IMR-90 (cell line): ENCODE data around the gene FANCE. TPM values are rescaled to one million over a fixed set of nuclear protein-coding genes. Genes with fewer than 3 reads are reported as not detected.

Experiments used
- ATAC-seq: fragments of 200-7000 bp; cut with Tn5 transposase; 2 replicates; pipeline ENCODE4 v1.9.1; 2020; ENCODE audit warnings: low read depth, mild to moderate bottlenecking, moderate library complexity
- BruUV-seq: library from RNA; stranded (reverse); fragments of 400-500 nt; replicated peaks from 2 replicates; lab custom pipeline; 2021; lab: Mats Ljungman, UMichigan
- CTCF ChIA-PET: fragments of 300-600 bp; formaldehyde crosslinking; extraction: SDS; loops from one replicate; lab custom pipeline; 2021; ENCODE audit warnings: antibody characterized with exemption; lab: Yijun Ruan, JAX
- POLR2A ChIA-PET: fragments of 300-600 bp; sonication (Branson Sonifier 250); formaldehyde crosslinking; loops from one replicate; lab custom pipeline; 2022; ENCODE audit warnings: antibody characterized with exemption; ENCODE audit not compliant: unreplicated experiment; lab: Charles Lee
- DNase-seq: peaks from one replicate; pipeline ENCODE4 v3.0.0; 2013
- H2AFZ ChIP-seq: replicated peaks from 2 replicates; pipeline ENCODE3; 2013; ENCODE audit warnings: low read length, mild to moderate bottlenecking; ENCODE audit not compliant: poor library complexity
- H2AK5ac ChIP-seq: 2 replicates; pipeline ENCODE4 v1.6.1; 2013; ENCODE audit warnings: low read depth, low read length, inconsistent platforms
- H2AK9ac ChIP-seq: replicated peaks from 2 replicates; pipeline ENCODE3; 2013; ENCODE audit warnings: mild to moderate bottlenecking, low read depth, low read length, moderate library complexity; ENCODE audit not compliant: poor library complexity
- H2BK120ac ChIP-seq: 2 replicates; pipeline ENCODE4 v1.6.1; 2013; ENCODE audit warnings: low read depth, low read length, inconsistent platforms
- H2BK15ac ChIP-seq: 3 replicates; pipeline ENCODE4 v1.6.1; 2013; ENCODE audit warnings: low read depth, low read length, inconsistent platforms
- H2BK20ac ChIP-seq: 2 replicates; pipeline ENCODE4 v1.6.1; 2013; ENCODE audit warnings: low read depth, mild to moderate bottlenecking, inconsistent platforms, low read length, moderate library complexity
- H2BK5ac ChIP-seq: 2 replicates; pipeline ENCODE4 v1.6.1; 2013; ENCODE audit warnings: mild to moderate bottlenecking, low read depth, low read length, inconsistent platforms; ENCODE audit not compliant: poor library complexity, severe bottlenecking
- H3K14ac ChIP-seq: replicated peaks from 2 replicates; pipeline ENCODE4 v1.6.1; 2013; ENCODE audit warnings: low read depth, low read length, inconsistent platforms
- H3K18ac ChIP-seq: 2 replicates; pipeline ENCODE4 v1.6.1; 2013; ENCODE audit warnings: low read depth, low read length, control low read depth
- H3K23ac ChIP-seq: 2 replicates; pipeline ENCODE4 v1.6.1; 2013; ENCODE audit warnings: low read depth, low read length, inconsistent platforms
- H3K27ac ChIP-seq: 2 replicates; pipeline ENCODE4 v1.5.1; 2013; ENCODE audit warnings: mild to moderate bottlenecking, control low read depth, low read length; ENCODE audit not compliant: insufficient read depth
- H3K27me3 ChIP-seq: 2 replicates; pipeline ENCODE4 v1.6.1; 2013; ENCODE audit warnings: low read length; ENCODE audit not compliant: control insufficient read depth, insufficient read depth
- H3K36me3 ChIP-seq: 2 replicates; pipeline ENCODE4 v1.6.1; 2013; ENCODE audit warnings: low read length, mixed read lengths; ENCODE audit not compliant: control insufficient read depth, insufficient read depth
- H3K4ac ChIP-seq: 2 replicates; pipeline ENCODE4 v1.6.1; 2013; ENCODE audit warnings: low read depth, low read length, inconsistent platforms
- H3K4me1 ChIP-seq: 2 replicates; pipeline ENCODE4 v1.6.1; 2013; ENCODE audit warnings: low read length, mixed read lengths; ENCODE audit not compliant: control insufficient read depth, insufficient read depth
- H3K4me2 ChIP-seq: 2 replicates; pipeline ENCODE4 v1.6.1; 2013; ENCODE audit warnings: low read depth, mild to moderate bottlenecking, control low read depth, low read length, moderate library complexity
- H3K4me3 ChIP-seq: 2 replicates; pipeline ENCODE4 v1.5.1; 2013; ENCODE audit warnings: low read depth, mild to moderate bottlenecking, control low read depth, low read length, moderate library complexity; ENCODE audit not compliant: insufficient read depth
- H3K56ac ChIP-seq: 2 replicates; pipeline ENCODE4 v1.6.1; 2013; ENCODE audit warnings: low read length, inconsistent platforms; ENCODE audit not compliant: insufficient read depth; ENCODE audit errors: extremely low read depth
- H3K79me1 ChIP-seq, 2 experiments: 2 replicates each; pipeline ENCODE4 v1.6.1; 2013; ENCODE audit warnings: low read length in 2 of 2, inconsistent platforms in 1 of 2, low read depth in 1 of 2
- H3K9ac ChIP-seq: 2 replicates; pipeline ENCODE4 v1.6.1; 2013; ENCODE audit warnings: low read depth, low read length, control low read depth
- H3K9me1 ChIP-seq: 2 replicates; pipeline ENCODE4 v1.6.1; 2013; ENCODE audit warnings: low read length, inconsistent platforms; ENCODE audit not compliant: insufficient read depth
- H3K9me3 ChIP-seq: 2 replicates; pipeline ENCODE4 v1.6.1; 2013; ENCODE audit warnings: low read length; ENCODE audit not compliant: control insufficient read depth, insufficient read depth
- H4K20me1 ChIP-seq: 2 replicates; pipeline ENCODE4 v1.6.1; 2013; ENCODE audit warnings: low read length, inconsistent platforms; ENCODE audit not compliant: insufficient read depth
- H4K5ac ChIP-seq: 2 replicates; pipeline ENCODE4 v1.6.1; 2013; ENCODE audit warnings: mild to moderate bottlenecking, low read depth, low read length, control low read depth
- H4K8ac ChIP-seq, 2 experiments: 2 replicates each; pipeline ENCODE4 v1.6.1; 2013; ENCODE audit warnings: low read depth in 2 of 2, low read length in 2 of 2, control low read depth in 1 of 2, inconsistent platforms in 1 of 2
- H4K91ac ChIP-seq: 2 replicates; pipeline ENCODE4 v1.6.1; 2013; ENCODE audit warnings: low read depth, low read length, inconsistent platforms; ENCODE audit not compliant: insufficient read depth
- CEBPB ChIP-seq: IDR thresholded peaks from 2 replicates; pipeline ENCODE4 v1.6.1; 2012; ENCODE audit warnings: low read depth, low read length, improper control_type of control experiment
- FOS ChIP-seq: fragments of 150-350 bp; IDR thresholded peaks from 2 replicates; pipeline ENCODE4 v1.6.1; 2016; ENCODE audit warnings: low read depth, low read length
- MAFK ChIP-seq: IDR thresholded peaks from 2 replicates; pipeline ENCODE4 v1.6.1; 2012; ENCODE audit warnings: low read depth, low read length, improper control_type of control experiment
- RFX5 ChIP-seq: IDR thresholded peaks from 2 replicates; pipeline ENCODE4 v1.8.0; 2012; ENCODE audit warnings: low read depth, mild to moderate bottlenecking, low read length, moderate library complexity
- WGBS, 2 experiments: methylation state at CpG; one replicate each; pipeline versions ENCODE4 v1.1.5 to v1.1.7; 2013; ENCODE audit warnings: missing lambda C conversion rate in 2 of 2; ENCODE audit not compliant: insufficient read length in 1 of 2; ENCODE audit errors: extremely low coverage in 2 of 2; 5-methylcytosine and 5-hydroxymethylcytosine counted together
- dilution Hi-C: fragments of 300-500 bp; cut with HindIII; formaldehyde crosslinking; loops from one replicate; pipeline ENCODE4 v1.14.3; 2018; ENCODE audit warnings: low sequenced_read_pairs; ENCODE audit not compliant: unreplicated experiment
- in situ Hi-C: fragments of 300-500 bp; cut with MboI; formaldehyde crosslinking; loops from 3 replicates; pipeline ENCODE4 v1.14.3; 2019; ENCODE audit warnings: low sequenced_read_pairs, inconsistent platforms, mixed read lengths
- intact Hi-C: fragments of 100-400 bp; cut with micrococcal nuclease; formaldehyde crosslinking; loops from 2 replicates; pipeline ENCODE4 v1.10.0; 2022
- polyA plus RNA-seq, 3 experiments: library from polyadenylated mRNA; depleted of rRNA; stranded (reverse); fragments of >200 nt; gene quantifications; 2 replicates each; pipeline ENCODE4 v1.2.3, GENCODE V29; 2012; ENCODE audit warnings: low replicate concordance in 1 of 3
- total RNA-seq: library from RNA; depleted of rRNA; stranded (reverse); fragments of >200 nt; gene quantifications from 2 replicates; pipeline ENCODE4 v1.2.3, GENCODE V29; 2012
- TF ChIP-seq, protein P1 (sequence below): fragments of 150-350 bp; IDR thresholded peaks from 2 replicates; pipeline ENCODE4 v1.6.1; 2017; ENCODE audit warnings: mild to moderate bottlenecking, antibody characterized with exemption, low read length, low read depth
- TF ChIP-seq, protein P2 (sequence below): fragments of 150-350 bp; IDR thresholded peaks from 2 replicates; pipeline ENCODE4 v1.6.1; 2016; ENCODE audit warnings: low read depth, mild to moderate bottlenecking, low read length, moderate library complexity, borderline replicate concordance

Gene FANCE
- total and polyA plus RNA-seq, 2 of the 4 experiments (the other 2 are of a cell fraction): 7.1 to 9.1 TPM

DNA sequence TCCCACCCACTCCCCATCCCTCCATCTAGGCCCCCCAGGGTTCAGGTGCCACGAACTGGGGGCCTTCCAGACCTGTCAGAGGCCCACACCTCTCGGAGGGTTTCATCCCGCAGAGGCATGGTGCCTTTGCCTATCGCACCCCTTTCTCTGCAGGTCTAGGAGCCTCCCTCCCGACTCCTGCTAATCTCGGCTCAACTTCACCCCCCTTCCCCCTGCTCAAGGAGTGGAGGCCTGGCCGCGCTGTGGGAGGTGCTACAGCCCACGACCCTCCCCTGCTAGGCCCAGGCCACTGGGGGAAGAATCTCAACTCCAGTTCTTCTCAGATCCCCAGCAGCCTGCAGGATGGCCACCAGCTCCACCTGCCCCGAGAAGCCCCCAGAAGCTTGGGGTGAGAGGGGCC is 60.6 kb downstream of the FANCE start, which contains the start of gene TULP1:
TSS of gene TULP1 (minus strand) at position 157 of the 400 bp plus-strand sequence. CDS start at position 119, 38 bp downstream.
- Histone ChIP-seq H3K9ac (no peak within 1 kb of the TSS), H3K14ac (no peak within 1 kb of the TSS), H3K4me1 (no peaks in the 10 kb centered on the region), H3K36me3 (no peaks in the 10 kb centered on the region), H3K56ac (no peak within 1 kb of the TSS), H3K9me1 (no peaks in the 10 kb centered on the region), H3K9me3 (no peaks in the 10 kb centered on the region), H3K27me3 (peaks cover 55% of the 10 kb centered on the region), H2BK15ac (no peak within 1 kb of the TSS), H3K4ac (no peak within 1 kb of the TSS), H2AK5ac (no peak within 1 kb of the TSS), H2BK20ac (no peak within 1 kb of the TSS), H3K23ac (no peak within 1 kb of the TSS), H3K18ac (no peak within 1 kb of the TSS), H3K27ac (no peak within 1 kb of the TSS), H4K20me1 (no peaks in the 10 kb centered on the region), H2BK120ac (no peak within 1 kb of the TSS), H3K79me1 (no peaks in the 10 kb centered on the region), H3K4me3 (no peak within 1 kb of the TSS), H2BK5ac (no peak within 1 kb of the TSS), H2AK9ac (peak within 1 kb of the TSS; percentile 55), H4K5ac (no peak within 1 kb of the TSS), H4K8ac (no peak within 1 kb of the TSS), H4K91ac (no peak within 1 kb of the TSS), H3K4me2 (no peak within 1 kb of the TSS), H2AFZ (no peak within 1 kb of the TSS)
- ATAC-seq (no peak), DNase-seq (no peak)
- dilution Hi-C loops: no loop called here
- intact Hi-C loops: no loop called here
- 60% methylated on average over 5 of the region's 10 CpGs; no CpG with 5 or more reads in 1 of the 2 experiments for WGBS, 2 experiments
- no peak for TF ChIP-seq MAFK
- TF ChIP-seq, protein P1, sequence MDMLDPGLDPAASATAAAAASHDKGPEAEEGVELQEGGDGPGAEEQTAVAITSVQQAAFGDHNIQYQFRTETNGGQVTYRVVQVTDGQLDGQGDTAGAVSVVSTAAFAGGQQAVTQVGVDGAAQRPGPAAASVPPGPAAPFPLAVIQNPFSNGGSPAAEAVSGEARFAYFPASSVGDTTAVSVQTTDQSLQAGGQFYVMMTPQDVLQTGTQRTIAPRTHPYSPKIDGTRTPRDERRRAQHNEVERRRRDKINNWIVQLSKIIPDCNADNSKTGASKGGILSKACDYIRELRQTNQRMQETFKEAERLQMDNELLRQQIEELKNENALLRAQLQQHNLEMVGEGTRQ: no peak
- TF ChIP-seq RFX5: no peak
- no peak for TF ChIP-seq CEBPB
- TF ChIP-seq, protein P2, sequence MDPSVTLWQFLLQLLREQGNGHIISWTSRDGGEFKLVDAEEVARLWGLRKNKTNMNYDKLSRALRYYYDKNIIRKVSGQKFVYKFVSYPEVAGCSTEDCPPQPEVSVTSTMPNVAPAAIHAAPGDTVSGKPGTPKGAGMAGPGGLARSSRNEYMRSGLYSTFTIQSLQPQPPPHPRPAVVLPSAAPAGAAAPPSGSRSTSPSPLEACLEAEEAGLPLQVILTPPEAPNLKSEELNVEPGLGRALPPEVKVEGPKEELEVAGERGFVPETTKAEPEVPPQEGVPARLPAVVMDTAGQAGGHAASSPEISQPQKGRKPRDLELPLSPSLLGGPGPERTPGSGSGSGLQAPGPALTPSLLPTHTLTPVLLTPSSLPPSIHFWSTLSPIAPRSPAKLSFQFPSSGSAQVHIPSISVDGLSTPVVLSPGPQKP: no peak
- TF ChIP-seq FOS: no peak
- BruUV-seq: no TSS peak
- ChIA-PET POLR2A (no interaction called here), CTCF (no interaction called here)
- in situ Hi-C loops: no loop called here
